SW480 (cell line): Measurements from ENCODE around the gene MS4A10.

Experiments used
- DNase-seq: peaks from one replicate; pipeline ENCODE4 v3.0.0-alpha.2; 2016; ENCODE audit warnings: low spot score

The MS4A10 gene

DNA sequence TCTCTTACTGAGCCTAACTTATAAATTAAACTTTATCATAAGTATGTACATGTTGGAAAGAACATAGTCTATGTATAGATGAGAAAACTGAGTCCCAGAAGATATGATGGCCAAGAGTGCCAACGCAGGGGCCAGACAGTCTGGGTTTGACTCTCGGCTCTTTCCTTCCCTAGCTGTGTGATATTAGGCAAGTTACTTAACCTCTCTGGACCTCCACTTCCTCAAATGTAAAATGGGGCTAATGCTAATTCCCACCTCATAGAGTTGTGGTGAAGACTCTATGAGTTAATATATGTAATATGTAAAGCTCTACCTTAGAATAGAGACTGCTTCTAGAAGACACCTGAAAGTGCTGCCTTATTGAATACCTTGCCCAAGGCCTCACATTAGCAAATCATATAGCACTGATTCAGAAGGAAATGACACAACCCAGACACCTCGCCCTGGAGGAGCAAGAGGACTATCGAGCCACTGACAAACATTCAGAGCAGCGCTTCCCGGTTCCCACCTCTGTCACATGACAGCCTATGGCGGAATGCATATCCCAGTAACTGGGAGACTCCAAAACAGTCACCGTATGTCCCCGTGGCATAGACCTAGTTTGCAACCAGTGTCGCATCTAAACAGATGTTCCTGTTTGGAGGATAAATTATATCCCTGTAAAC lies 45.5 kb downstream of the MS4A10 start:
- no peak for DNase-seq

- DNase-seq: peak; percentile 82
Measured at GRCh38 chr11:60831143-60831500, 46.0 kb downstream of the MS4A10 start.

DNA sequence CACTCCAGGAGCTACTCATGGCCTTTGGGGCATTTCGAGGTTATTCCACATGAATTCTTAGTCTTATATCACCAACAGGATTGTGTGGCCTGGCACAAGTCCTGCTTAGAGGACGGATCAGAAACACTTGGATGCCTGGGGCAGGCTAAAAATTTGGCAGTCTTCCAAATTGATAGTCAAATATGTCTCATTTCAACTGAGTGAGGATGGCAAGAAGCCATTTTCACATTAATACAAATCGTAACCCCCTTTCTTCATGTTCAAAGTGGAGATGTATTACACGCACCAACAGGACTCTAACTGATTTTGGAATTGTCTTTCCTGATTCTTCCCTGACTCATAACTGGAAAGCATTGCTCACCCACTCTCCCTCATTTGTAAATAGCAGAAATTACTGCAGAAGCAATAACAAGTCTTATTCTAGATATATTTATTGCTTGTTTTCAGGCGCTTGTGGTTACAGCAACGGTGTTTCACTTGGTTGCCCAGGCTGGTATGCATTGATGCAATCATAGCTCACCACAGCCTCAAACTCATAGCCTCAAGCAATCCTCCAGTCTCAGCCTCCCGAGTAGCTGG lies 46.5 kb downstream of the MS4A10 start:
- no peak for DNase-seq

- no peak for DNase-seq
Measured at GRCh38 chr11:60834742-60835533, 49.8 kb downstream of the MS4A10 start.

- no peak for DNase-seq
Measured at GRCh38 chr11:60835534-60835846, 50.4 kb downstream of the MS4A10 start.

DNA sequence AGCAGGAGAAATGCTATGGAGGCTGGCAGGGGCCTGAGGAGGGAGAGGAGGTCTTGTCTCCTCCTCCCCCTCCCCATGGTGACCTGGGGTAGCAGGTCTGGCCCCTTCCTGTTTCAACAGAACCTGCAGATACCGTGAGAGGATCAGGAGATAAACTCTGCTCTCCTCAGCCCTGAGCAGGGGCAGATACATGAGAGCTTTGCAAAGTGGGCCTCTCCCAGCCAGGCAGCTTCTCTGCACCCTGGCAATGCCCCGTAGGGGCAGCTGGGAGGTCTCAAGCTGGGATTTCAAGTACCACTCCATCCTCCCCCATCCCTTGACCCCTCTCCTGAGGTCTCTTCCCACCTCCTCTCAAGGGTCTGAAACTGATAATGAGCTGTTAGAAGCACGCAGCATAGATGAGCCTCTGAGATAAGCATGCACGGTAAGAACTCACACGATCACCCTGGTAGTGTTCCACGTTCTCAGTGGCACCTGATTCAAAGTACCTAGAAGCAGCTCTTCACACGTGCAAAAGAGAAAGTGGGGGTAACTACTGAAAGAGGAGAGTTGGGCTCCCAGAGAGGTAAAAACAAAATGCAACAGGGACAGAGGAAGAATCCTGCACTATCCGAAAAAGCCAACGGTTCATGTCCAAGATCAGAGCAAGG lies 51.9 kb downstream of the MS4A10 start:
- no peak for DNase-seq

- DNase-seq: no peak
Measured at GRCh38 chr11:60838132-60838531, 53.0 kb downstream of the MS4A10 start.

- no peak for DNase-seq
Measured at GRCh38 chr11:60840470-60841430, 55.6 kb downstream of the MS4A10 start.

- peak; percentile 90 for DNase-seq
Measured at GRCh38 chr11:60841797-60842667, 56.9 kb downstream of the MS4A10 start, which contains the start of gene CCDC86. Gene CCDC86, plus strand, starts transcription at chr11:60842113. Its CDS starts 12 bp downstream, at chr11:60842125.

DNA sequence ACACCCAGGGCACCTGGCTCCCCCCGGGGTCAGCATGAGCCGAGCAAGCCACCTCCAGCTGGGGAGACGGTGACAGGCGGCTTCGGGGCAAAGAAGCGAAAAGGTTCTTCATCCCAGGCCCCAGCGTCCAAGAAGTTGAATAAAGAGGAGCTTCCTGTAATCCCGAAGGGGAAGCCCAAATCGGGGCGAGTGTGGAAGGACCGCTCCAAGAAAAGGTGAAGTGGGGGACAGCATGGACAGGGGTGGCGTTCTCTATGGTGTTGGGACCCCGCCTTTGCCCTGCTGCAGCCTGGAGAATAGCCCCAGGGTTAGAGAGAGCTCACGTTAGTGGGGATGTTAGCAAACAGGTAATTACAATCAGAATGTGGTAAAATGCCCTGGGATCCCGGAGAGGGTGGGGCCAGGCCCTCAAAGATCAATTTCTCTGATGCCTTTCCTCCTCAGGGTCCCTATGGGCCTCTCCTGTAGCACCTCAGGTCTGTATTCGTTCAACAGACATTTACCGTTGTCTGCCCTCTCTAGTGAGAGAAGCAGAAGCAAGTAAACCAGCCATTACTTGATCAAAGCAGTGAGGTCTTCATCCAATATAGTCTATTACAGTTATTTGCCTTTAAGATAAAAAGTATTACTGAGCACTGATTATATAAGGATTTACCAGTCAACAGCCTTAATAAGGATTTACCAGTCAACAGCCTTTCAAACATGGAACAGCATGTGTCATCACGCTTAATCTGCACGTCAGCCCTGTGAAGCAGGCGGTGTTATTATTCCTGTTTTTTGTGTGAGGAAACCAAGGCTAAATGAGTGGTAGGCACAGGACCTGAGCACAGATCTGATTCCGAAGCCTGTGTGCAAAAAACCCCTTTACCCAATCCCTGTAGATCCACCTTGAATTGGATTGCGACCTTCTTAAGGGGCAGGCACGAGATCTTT lies 57.8 kb downstream of the MS4A10 start:
- no peak for DNase-seq

- DNase-seq: no peak
Measured at GRCh38 chr11:60844045-60844869, 59.1 kb downstream of the MS4A10 start.

GRCh38 chr11:60844870-60845221 lies 59.7 kb downstream of the MS4A10 start:
- no peak for DNase-seq

- no peak for DNase-seq
Measured at GRCh38 chr11:60845338-60845737, 60.2 kb downstream of the MS4A10 start.

- DNase-seq: no peak
Measured at GRCh38 chr11:60847281-60847680, 62.1 kb downstream of the MS4A10 start.

GRCh38 chr11:60847896-60848295 lies 62.8 kb downstream of the MS4A10 start:
- no peak for DNase-seq

GRCh38 chr11:60848714-60849151 lies 63.6 kb downstream of the MS4A10 start:
- no peak for DNase-seq

DNA sequence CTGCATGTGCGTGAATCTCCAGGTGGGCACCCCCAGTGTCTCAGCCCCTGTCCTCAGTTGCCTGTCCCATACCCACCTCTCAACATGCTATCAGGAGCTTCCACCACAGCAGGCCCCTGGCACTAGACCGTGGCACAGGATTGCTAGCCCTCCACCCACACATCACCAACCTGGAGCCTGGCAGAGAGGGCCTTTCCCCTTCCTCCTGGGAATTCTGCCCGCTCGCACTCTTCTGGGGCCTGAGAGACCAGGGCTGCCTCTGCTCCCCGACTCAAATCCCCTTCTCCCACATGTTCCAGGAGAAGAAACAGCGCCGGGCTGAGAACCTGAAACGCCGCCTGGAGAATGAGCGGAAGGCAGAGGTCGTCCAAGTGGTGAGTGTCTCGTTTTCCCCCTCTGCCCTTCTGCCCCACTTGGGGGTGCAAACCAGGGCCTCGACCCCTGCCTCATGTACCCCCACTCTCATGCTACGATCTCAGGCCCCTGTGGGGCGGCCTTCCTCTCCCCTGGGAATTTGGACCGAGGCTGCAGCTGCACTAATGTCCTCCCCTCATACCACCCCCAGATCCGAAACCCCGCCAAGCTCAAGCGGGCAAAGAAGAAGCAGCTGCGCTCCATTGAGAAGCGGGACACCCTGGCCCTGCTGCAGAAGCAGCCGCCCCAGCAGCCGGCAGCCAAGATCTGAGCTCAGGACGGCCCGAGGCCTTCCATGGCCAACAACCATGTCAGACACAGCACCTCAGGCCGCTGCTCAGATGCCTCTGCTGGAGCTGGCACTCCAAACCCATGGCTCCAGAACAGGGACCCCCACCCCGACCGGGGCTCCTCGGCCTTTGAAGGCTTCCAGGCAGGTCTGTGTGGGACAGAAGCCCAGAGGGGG lies 64.7 kb downstream of the MS4A10 start:
- no peak for DNase-seq
